Measurements from ENCODE around the gene TENM4.
A peak's percentile ranks its signal among the peaks of the same experiment; 100 is the strongest.

The TENM4 gene

DNA sequence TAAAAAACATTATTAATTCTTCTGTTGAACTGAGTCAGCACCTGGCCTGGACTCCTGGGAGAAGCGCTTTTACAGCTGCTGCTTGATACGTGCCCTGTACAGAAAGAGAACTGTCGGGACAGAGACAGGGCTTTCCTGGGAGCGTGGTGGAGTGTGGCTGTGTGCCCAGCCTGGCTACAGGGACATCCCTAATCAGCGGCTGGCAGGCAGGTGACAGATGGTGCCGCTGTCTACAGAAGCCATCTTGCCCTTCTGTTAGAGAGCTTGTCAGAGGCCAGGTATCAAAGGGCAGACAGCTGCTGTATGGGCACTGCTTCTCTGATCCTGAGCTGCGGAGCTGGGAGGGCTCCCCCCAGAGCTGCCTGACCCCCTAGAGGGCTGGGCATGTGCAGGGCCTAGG, 361.8 kb downstream of the TENM4 start:
- H2BK120ac ChIP-seq (ENCODE audit: low read depth, low read length) = no peak overlapping the region
- no peak overlapping the region for H3K27ac ChIP-seq (replicated peaks; ENCODE audit: low read length)
- H3K4me1 ChIP-seq (ENCODE audit: control insufficient read depth in 2 of 2, insufficient read depth in 1 of 2, low read depth in 1 of 2, low read length in 2 of 2) = peaks cover 5 to 30% of the 10 kb centered on the region in 2 donors
- H3K4me3 ChIP-seq (ENCODE audit: low read length in 2 of 2) = no peak overlapping the region
- peak overlapping the region; percentile 23 for H2AK5ac ChIP-seq (ENCODE audit: low read depth, low read length)
- no peak overlapping the region for H4K91ac ChIP-seq (ENCODE audit: low read depth, low read length, poor library complexity)
- no peak overlapping the region for H2BK5ac ChIP-seq (ENCODE audit: low read length)
- no CpG with 5 or more reads among the region's 7 CpGs for WGBS, 2 donors (ENCODE audit: extremely low coverage in 2 of 2, insufficient read length in 2 of 2, insufficient replicate concordance in 1 of 2)
- no peaks in the 10 kb centered on the region for H3K9me3 ChIP-seq (replicated peaks in 1 of 2; ENCODE audit: control insufficient read depth in 2 of 2, insufficient read depth in 1 of 2, low read depth in 1 of 2, low read length in 2 of 2)
- DNase-seq (ENCODE audit: low spot score) = no peak
- H3K4ac ChIP-seq (ENCODE audit: low read length) = no peak overlapping the region
- no peak overlapping the region for H3K14ac ChIP-seq (ENCODE audit: low read length)
- H2BK12ac ChIP-seq (ENCODE audit: low read length) = no peak overlapping the region
- no peaks in the 10 kb centered on the region for H3K79me1 ChIP-seq (ENCODE audit: low read depth, low read length)
- H3K9ac ChIP-seq (ENCODE audit: low read depth, low read length, poor library complexity) = no peak overlapping the region
- H3K18ac ChIP-seq (ENCODE audit: low read length) = peak overlapping the region; percentile 61
- no peak overlapping the region for H4K8ac ChIP-seq (ENCODE audit: low read depth, low read length)
- H2BK15ac ChIP-seq (ENCODE audit: low read length) = no peak overlapping the region
- no peak overlapping the region for H3K4me2 ChIP-seq (ENCODE audit: insufficient read depth, low read length, poor library complexity, severe bottlenecking)
- H3K27me3 ChIP-seq (ENCODE audit: control insufficient read depth in 3 of 3, insufficient read depth in 3 of 3, low read depth in 1 of 3, low read length in 3 of 3) = no peaks in the 10 kb centered on the region
- H3K36me3 ChIP-seq (replicated peaks in 1 of 2; ENCODE audit: control insufficient read depth in 2 of 2, insufficient read depth in 2 of 2, low read length in 2 of 2) = no peaks in the 10 kb centered on the region
- H3K23ac ChIP-seq (ENCODE audit: low read depth, low read length, poor library complexity) = no peak overlapping the region
- H2AFZ ChIP-seq (ENCODE audit: low read length) = no peak overlapping the region

DNA sequence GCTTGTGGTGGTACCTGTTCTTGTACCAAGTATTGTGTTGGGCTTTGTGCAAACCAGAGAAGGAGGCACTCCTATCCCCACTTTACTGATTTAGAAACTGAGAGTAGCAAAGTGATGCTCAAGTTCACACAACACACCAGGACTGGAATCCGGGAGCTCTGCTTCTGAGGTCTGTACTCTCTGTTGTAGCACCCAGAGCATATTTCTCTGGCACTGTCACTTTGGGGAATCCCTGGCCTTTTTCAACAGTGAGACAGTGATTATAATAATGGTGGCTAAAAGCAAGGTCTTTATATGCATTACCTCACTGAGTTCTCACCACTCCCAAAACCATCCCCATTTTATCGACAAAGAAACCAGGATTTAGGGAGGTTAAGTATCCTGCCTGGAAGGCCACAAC, 362.4 kb downstream of the TENM4 start:
- Histone ChIP-seq H3K27me3 (ENCODE audit: control insufficient read depth in 3 of 3, insufficient read depth in 3 of 3, low read depth in 1 of 3, low read length in 3 of 3) (no peaks in the 10 kb centered on the region), H3K23ac (ENCODE audit: low read depth, low read length, poor library complexity) (no peak overlapping the region)
- no CpG with 5 or more reads among the region's 2 CpGs for WGBS, 2 donors (ENCODE audit: extremely low coverage in 2 of 2, insufficient read length in 2 of 2, insufficient replicate concordance in 1 of 2)

GRCh38 chr11:79077702-79078330, 363.0 kb downstream of the TENM4 start:
- Histone ChIP-seq H2BK15ac (ENCODE audit: low read length) (no peak overlapping the region), H2AFZ (ENCODE audit: low read length) (no peak overlapping the region), H3K4me3 (ENCODE audit: low read length in 2 of 2) (no peak overlapping the region), H4K8ac (ENCODE audit: low read depth, low read length) (no peak overlapping the region), H3K18ac (ENCODE audit: low read length) (no peak overlapping the region), H3K4ac (ENCODE audit: low read length) (no peak overlapping the region), H3K79me1 (ENCODE audit: low read depth, low read length) (no peaks in the 10 kb centered on the region), H3K27me3 (ENCODE audit: control insufficient read depth in 3 of 3, insufficient read depth in 3 of 3, low read depth in 1 of 3, low read length in 3 of 3) (no peaks in the 10 kb centered on the region), H2BK120ac (ENCODE audit: low read depth, low read length) (no peak overlapping the region), H2BK12ac (ENCODE audit: low read length) (no peak overlapping the region), H2BK5ac (ENCODE audit: low read length) (no peak overlapping the region), H3K14ac (ENCODE audit: low read length) (no peak overlapping the region), H3K23ac (ENCODE audit: low read depth, low read length, poor library complexity) (no peak overlapping the region), H4K91ac (ENCODE audit: low read depth, low read length, poor library complexity) (no peak overlapping the region), H2AK5ac (ENCODE audit: low read depth, low read length) (no peak overlapping the region), H3K4me1 (ENCODE audit: control insufficient read depth in 2 of 2, insufficient read depth in 1 of 2, low read depth in 1 of 2, low read length in 2 of 2) (peaks cover under 1 to 24% of the 10 kb centered on the region in 2 donors), H3K36me3 (replicated peaks in 1 of 2; ENCODE audit: control insufficient read depth in 2 of 2, insufficient read depth in 2 of 2, low read length in 2 of 2) (no peaks in the 10 kb centered on the region), H3K9me3 (replicated peaks in 1 of 2; ENCODE audit: control insufficient read depth in 2 of 2, insufficient read depth in 1 of 2, low read depth in 1 of 2, low read length in 2 of 2) (no peaks in the 10 kb centered on the region), H3K9ac (ENCODE audit: low read depth, low read length, poor library complexity) (no peak overlapping the region), H3K27ac (replicated peaks; ENCODE audit: low read length) (no peak overlapping the region), H3K4me2 (ENCODE audit: insufficient read depth, low read length, poor library complexity, severe bottlenecking) (no peak overlapping the region)
- WGBS, 2 donors (ENCODE audit: extremely low coverage in 2 of 2, insufficient read length in 2 of 2, insufficient replicate concordance in 1 of 2) = no CpG with 5 or more reads among the region's 9 CpGs
- no peak for DNase-seq (ENCODE audit: low spot score)

More for the DNA sequence above, 362.4 kb downstream of the TENM4 start:
- Histone ChIP-seq H3K4me1 (ENCODE audit: control insufficient read depth in 2 of 2, insufficient read depth in 1 of 2, low read depth in 1 of 2, low read length in 2 of 2) (peaks cover 5 to 29% of the 10 kb centered on the region in 2 donors), H3K79me1 (ENCODE audit: low read depth, low read length) (no peaks in the 10 kb centered on the region), H2AK5ac (ENCODE audit: low read depth, low read length) (no peak overlapping the region), H2BK12ac (ENCODE audit: low read length) (no peak overlapping the region), H3K9ac (ENCODE audit: low read depth, low read length, poor library complexity) (no peak overlapping the region), H3K36me3 (replicated peaks in 1 of 2; ENCODE audit: control insufficient read depth in 2 of 2, insufficient read depth in 2 of 2, low read length in 2 of 2) (no peaks in the 10 kb centered on the region), H2BK5ac (ENCODE audit: low read length) (no peak overlapping the region), H3K4me2 (ENCODE audit: insufficient read depth, low read length, poor library complexity, severe bottlenecking) (no peak overlapping the region), H3K18ac (ENCODE audit: low read length) (no peak overlapping the region), H4K8ac (ENCODE audit: low read depth, low read length) (no peak overlapping the region), H3K14ac (ENCODE audit: low read length) (no peak overlapping the region), H3K27ac (replicated peaks; ENCODE audit: low read length) (no peak overlapping the region), H2BK120ac (ENCODE audit: low read depth, low read length) (no peak overlapping the region), H2AFZ (ENCODE audit: low read length) (no peak overlapping the region), H4K91ac (ENCODE audit: low read depth, low read length, poor library complexity) (no peak overlapping the region), H3K9me3 (replicated peaks in 1 of 2; ENCODE audit: control insufficient read depth in 2 of 2, insufficient read depth in 1 of 2, low read depth in 1 of 2, low read length in 2 of 2) (no peaks in the 10 kb centered on the region), H2BK15ac (ENCODE audit: low read length) (no peak overlapping the region), H3K4ac (ENCODE audit: low read length) (no peak overlapping the region), H3K4me3 (ENCODE audit: low read length in 2 of 2) (no peak overlapping the region)
- DNase-seq (ENCODE audit: low spot score) = no peak

DNA sequence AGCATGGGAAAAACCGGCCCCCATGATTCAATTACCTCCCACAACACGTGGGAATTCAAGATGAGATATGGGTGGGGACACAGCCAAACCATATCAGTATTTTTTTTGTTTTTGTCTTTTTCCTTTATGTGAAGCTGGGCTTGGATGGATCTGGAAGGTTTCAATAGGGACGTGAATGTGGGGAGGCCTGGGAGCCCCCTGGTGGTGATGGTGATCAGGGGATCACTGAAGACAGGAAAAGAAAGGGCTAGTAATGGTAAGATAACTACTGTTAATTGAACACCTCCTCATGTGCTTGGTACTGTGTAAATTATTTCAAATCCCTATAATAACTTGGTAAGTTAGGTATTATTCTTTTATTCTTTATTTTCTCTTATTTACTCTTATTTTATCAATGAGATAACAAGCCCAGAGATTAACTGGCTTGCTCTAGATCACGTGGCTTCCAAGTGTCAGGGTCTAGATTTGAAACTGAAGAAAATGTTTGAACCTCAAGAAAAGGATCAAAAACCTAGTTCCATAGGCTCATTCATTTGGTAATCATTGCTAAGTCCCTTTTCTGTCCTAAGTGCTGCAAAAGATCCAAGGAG, 364.2 kb downstream of the TENM4 start:
- H3K14ac ChIP-seq (ENCODE audit: low read length) = no peak overlapping the region
- no peak overlapping the region for H3K9ac ChIP-seq (ENCODE audit: low read depth, low read length, poor library complexity)
- no peak for DNase-seq (ENCODE audit: low spot score)
- no peaks in the 10 kb centered on the region for H3K27me3 ChIP-seq (ENCODE audit: control insufficient read depth in 3 of 3, insufficient read depth in 3 of 3, low read depth in 1 of 3, low read length in 3 of 3)
- H3K4me3 ChIP-seq (ENCODE audit: low read length in 2 of 2) = no peak overlapping the region
- H3K23ac ChIP-seq (ENCODE audit: low read depth, low read length, poor library complexity) = no peak overlapping the region
- no peak overlapping the region for H2AFZ ChIP-seq (ENCODE audit: low read length)
- no peak overlapping the region for H3K18ac ChIP-seq (ENCODE audit: low read length)
- H2BK15ac ChIP-seq (ENCODE audit: low read length) = no peak overlapping the region
- H3K27ac ChIP-seq (replicated peaks; ENCODE audit: low read length) = no peak overlapping the region
- no peaks in the 10 kb centered on the region for H3K36me3 ChIP-seq (replicated peaks in 1 of 2; ENCODE audit: control insufficient read depth in 2 of 2, insufficient read depth in 2 of 2, low read length in 2 of 2)
- H2BK12ac ChIP-seq (ENCODE audit: low read length) = no peak overlapping the region
- no peaks in the 10 kb centered on the region for H3K9me3 ChIP-seq (replicated peaks in 1 of 2; ENCODE audit: control insufficient read depth in 2 of 2, insufficient read depth in 1 of 2, low read depth in 1 of 2, low read length in 2 of 2)
- no peak overlapping the region for H4K91ac ChIP-seq (ENCODE audit: low read depth, low read length, poor library complexity)
- H3K79me1 ChIP-seq (ENCODE audit: low read depth, low read length) = no peaks in the 10 kb centered on the region
- H3K4me2 ChIP-seq (ENCODE audit: insufficient read depth, low read length, poor library complexity, severe bottlenecking) = no peak overlapping the region
- H3K4me1 ChIP-seq (ENCODE audit: control insufficient read depth in 2 of 2, insufficient read depth in 1 of 2, low read depth in 1 of 2, low read length in 2 of 2) = peaks cover 0 to 14% of the 10 kb centered on the region in 2 donors
- no peak overlapping the region for H2BK5ac ChIP-seq (ENCODE audit: low read length)
- H2AK5ac ChIP-seq (ENCODE audit: low read depth, low read length) = no peak overlapping the region
- H4K8ac ChIP-seq (ENCODE audit: low read depth, low read length) = no peak overlapping the region
- H2BK120ac ChIP-seq (ENCODE audit: low read depth, low read length) = no peak overlapping the region
- WGBS, 2 donors (ENCODE audit: extremely low coverage in 2 of 2, insufficient read length in 2 of 2, insufficient replicate concordance in 1 of 2) = no CpG with 5 or more reads among the region's 4 CpGs
- no peak overlapping the region for H3K4ac ChIP-seq (ENCODE audit: low read length)
